Renal cortex interstitium (tissue), 11 donors: ENCODE results near the gene CD177. TPM values are rescaled to one million over a fixed set of nuclear protein-coding genes. Genes with fewer than 3 reads are reported as not detected.
"Not testable (repeated sequence)": the region's sequence is repeated elsewhere in the genome, so short reads cannot be mapped to it uniquely, and the experiment has no call there.

Experiments used
- DNase-seq, 11 donors: peaks; one replicate each; pipeline ENCODE4 v3.0.0-alpha.2; 2013; ENCODE audit warnings: low read depth in 9 of 11, low spot score in 4 of 11; ENCODE audit errors: extremely low read depth in 1 of 11
- polyA plus RNA-seq, 3 donors: library from polyadenylated mRNA; unstranded; fragments of 120-200 nt; gene quantifications; one replicate each; pipeline ENCODE4 v1.2.1, GENCODE V29; 2013; ENCODE audit not compliant: insufficient read length in 3 of 3

The CD177 gene
- polyA plus RNA-seq, 3 donors = 0.15 to 0.50 (median 0.20) TPM

DNA sequence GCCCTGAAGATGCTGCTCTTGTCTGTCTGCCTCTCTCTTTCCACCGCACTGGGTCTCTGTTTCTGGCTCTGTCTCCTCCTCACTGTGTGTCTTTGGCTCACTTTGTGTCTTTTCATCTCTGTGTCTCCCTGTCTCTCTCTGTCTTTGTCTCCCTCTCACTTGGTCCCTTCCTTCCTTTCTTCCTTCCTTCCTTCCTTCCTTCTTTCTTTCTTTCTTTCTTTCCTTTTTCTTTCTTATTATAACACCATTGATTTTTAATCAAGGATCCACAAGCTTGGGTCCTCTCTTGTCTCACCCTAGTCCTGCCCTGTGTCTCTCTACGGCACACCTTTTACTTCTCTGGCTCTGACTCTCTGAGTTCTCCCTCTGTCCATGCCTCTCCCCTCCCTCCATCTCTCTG is 14.3 kb downstream of the CD177 start:
- DNase-seq = no peak

DNA sequence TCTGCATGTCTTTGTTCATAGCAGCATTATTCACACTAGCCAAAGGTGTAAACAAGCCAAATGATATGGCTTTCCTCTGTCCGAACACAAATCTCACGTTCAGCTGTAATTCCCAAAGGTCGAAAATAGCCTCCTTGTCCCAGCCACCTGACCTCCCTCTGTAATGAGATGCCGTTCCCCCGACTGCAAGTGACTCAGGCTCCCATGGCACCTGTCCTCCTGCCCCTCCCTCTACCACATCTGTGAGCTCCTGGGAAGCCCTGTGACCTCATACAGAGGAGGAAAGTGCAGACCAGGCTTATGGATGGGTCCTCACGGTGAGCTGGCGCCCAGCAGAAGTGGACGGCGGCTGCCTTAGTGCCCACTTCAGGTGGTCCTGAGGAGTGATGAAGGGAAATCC is 15.4 kb downstream of the CD177 start:
- not testable (repeated sequence) for DNase-seq

GRCh38 chr19:43371909-43372308 is 18.4 kb downstream of the CD177 start:
- no peak for DNase-seq

- DNase-seq = no peak
Measured at GRCh38 chr19:43372462-43372861, 19.0 kb downstream of the CD177 start.

DNA sequence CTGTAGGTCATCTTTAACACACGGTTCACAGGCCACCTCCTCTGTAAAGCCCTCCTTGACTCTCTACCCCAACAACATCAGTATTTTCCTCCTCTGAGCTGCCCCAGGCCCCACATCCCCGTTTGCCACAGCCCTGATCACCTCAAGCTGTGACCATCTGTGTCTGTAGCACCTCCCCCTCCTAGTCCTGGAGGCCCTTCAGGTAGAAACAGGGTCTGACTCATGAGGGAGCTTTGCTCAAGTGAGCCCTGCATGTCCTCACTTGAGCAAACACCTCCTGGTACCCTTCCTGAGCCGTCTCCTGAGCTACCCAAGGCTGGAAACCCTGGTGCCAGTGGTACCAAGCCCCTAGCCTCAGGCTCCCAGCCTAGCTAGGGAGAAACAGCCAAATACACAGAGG is 24.1 kb downstream of the CD177 start:
- DNase-seq = not testable (repeated sequence)

DNA sequence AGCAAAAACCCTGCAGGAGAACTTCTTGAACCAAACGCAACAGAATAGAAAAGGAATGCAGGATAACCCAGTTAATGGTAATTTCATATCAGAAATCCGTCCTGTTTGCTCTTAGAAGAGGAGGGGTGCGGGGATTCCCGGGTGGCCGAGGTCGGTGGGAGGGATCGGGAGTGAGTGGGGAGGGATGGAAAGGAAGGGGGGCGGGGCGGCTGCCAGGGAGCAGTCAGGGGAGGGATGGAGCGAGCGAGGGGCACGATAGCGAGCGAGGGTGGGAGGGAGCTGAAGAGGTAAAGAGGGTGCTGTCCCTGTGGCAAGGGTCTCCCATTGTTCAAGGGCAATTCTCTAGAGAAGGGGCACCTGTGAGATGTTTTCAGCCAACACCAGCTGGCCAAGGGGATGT is 26.5 kb downstream of the CD177 start:
- no peak for DNase-seq

DNA sequence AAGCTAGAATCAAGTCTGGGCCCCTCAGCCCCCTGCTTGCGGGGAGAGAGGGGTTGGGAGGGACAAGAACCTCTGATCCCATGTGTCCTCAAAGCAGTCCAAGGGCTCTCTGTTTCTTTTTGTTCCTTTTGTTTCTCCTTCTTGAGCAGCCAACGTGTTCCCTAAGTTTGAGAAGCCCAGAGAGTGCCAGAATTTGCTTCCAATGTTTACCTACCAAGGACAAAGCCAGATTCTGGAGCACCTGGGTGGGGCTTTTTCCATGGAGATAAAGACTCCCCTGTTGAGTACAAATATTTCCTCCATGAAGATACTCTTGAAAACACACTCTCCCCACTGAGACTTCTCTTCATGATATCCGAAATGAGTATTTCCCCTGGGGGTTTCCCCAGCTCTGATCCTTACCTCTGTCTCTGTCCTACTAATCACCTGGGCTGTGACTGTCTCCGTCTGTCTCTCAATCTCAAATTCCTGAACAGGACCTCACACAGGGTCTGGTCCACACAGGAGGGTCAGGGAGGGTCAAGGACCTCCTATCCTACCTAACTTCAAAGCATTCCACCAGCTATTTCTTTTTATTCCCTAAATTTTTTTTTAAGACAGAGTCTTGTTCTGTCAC is 27.4 kb downstream of the CD177 start:
- DNase-seq = no peak

- DNase-seq = not testable (repeated sequence)
Measured at GRCh38 chr19:43382586-43383216, 29.2 kb downstream of the CD177 start.

GRCh38 chr19:43383254-43383653 is 29.8 kb downstream of the CD177 start:
- not testable (repeated sequence) for DNase-seq

- not testable (repeated sequence) for DNase-seq
Measured at GRCh38 chr19:43383759-43384158, 30.3 kb downstream of the CD177 start.

DNA sequence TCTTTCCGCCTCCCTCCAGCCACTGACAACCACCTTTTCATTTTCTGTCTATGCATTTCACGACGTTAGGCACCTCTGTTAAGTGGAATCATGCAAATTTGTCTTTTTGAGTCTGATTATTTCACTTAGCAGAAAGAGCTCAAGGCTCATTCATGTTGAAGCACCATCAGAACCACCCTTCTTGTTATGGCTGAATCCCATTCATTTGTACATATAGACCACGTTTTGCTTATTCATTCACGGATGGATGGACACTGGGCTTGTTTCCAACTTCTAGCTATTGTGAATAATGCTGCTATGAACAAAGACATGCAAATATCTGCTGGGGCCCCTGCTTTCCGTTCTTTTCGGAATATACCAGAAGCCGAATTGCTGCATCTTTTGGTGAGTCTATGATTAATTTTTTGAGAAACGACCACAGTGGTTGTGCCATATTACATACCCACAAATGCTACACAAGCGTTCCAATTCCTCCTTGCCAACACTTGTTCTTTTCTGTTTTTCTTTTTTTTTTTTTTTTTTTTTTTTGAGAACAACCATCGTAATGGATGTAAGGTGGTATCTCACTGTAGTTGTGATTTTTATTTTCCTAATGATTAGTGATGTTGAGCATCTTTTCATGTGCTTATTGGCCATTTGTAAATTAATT is 37.5 kb downstream of the CD177 start:
- DNase-seq = peak in 4 of 11 donors; percentile 1 to 8 (median 4)

DNA sequence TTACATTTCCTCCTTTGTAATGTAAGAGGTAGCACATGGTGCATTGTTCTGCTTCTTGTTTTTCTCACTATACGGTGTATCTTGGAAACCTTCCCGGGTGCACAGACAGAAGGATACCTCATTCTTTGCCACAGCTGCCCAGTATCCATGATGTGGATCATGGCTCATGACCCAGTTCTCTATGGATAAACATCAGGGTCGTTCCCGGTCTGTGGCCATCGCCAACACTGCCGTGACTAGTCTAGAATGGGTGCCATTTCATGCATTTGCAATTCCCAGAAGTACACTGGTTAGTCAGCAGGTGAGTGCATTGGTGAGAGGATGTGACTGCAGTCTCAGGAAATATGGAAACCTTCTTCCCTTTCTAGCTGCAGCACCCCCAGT is 38.1 kb downstream of the CD177 start:
- not testable (repeated sequence) for DNase-seq

- not testable (repeated sequence) for DNase-seq
Measured at GRCh38 chr19:43393501-43393900, 40.0 kb downstream of the CD177 start.

DNA sequence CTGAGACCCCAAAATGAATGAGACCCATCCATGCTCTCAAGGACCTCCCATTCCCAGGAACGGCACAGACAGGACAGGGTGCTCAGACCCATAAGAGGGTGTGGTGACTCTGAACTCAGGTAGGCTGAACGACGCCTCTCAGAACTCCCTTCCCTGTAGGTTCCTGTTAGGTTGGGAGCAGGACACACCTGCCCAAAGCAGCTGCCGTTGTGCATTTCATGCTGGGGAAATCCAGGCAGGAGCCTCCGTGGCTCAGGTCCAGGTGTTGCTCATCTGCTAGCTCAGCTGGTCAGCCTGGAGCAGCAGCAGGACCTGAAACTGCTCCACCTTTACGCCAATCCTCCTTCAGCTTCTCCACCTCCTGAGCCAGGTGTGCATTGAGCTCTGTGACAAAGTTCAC is 42.1 kb downstream of the CD177 start:
- DNase-seq = no peak

- DNase-seq = no peak
Measured at GRCh38 chr19:43406297-43406696, 52.8 kb downstream of the CD177 start.

- no peak for DNase-seq
Measured at GRCh38 chr19:43407416-43408005, 54.0 kb downstream of the CD177 start.

GRCh38 chr19:43408043-43408442 is 54.6 kb downstream of the CD177 start:
- no peak for DNase-seq

DNA sequence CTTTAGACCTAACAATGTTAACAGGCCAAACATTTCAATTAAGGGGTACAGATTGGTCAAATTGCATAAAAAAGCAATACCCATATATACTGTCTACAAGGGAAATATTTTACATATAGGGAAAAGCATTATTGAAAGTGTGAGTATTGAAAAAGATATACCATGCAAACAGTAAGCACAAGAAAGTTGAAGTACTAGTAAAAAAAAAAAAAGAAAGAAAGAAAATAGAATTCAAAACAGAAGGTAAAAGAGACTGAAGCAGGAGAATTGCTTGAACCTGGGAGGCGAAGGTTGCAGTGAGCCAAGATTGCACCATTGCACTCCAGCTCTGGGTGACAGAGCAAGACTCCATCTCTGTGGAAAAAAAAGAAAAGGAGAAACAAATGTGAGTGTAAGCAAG is 55.9 kb downstream of the CD177 start:
- no peak for DNase-seq

DNA sequence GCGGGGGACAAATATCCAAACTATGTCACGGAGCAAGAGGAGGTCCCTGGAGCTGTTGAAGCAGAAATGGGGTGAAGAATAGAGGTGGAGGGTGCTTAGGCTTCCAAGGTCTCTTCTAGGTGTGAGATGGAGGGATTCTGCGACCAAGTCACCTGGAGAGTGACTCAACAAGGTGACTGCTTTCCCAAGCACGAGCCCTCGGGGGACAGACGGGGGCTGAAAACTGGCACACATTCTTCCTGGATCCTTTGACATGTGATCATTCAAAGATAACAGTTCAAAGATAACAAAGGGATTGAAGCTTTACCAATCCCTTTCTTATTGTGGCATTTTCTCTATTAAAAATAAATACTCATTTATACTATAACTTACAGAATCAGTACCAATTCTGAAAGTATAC is 59.0 kb downstream of the CD177 start:
- DNase-seq = no peak
